Smooth muscle cell (in vitro differentiated cells): ENCODE data around the gene HES5. TPM values are rescaled to one million over a fixed set of nuclear protein-coding genes. Genes with fewer than 3 reads are reported as not detected.
A peak's percentile ranks its signal among the peaks of the same experiment; 100 is the strongest.

ENCODE experiments used
- DNase-seq: peaks from one replicate; lab custom pipeline; 2025; ENCODE audit not compliant: unreplicated experiment; lab: John Stamatoyannopoulos, UW
- H2AFZ ChIP-seq: fragments of 200-600 bp; sonication (generic); 2 replicates; pipeline ENCODE4 v1.6.0; 2016; ENCODE audit warnings: antibody characterized with exemption, low read depth, mild to moderate bottlenecking
- H3F3A ChIP-seq: fragments of 200-600 bp; sonication (generic); 2 replicates; pipeline ENCODE4 v1.6.0; 2017; ENCODE audit warnings: antibody characterized with exemption, low read depth
- H3K27ac ChIP-seq: fragments of 200-600 bp; sonication (generic); 2 replicates; pipeline ENCODE4 v1.5.1; 2016; ENCODE audit warnings: low read depth, mild to moderate bottlenecking
- H3K27me3 ChIP-seq: fragments of 200-600 bp; sonication (generic); 2 replicates; pipeline ENCODE4 v1.6.1; 2016; ENCODE audit warnings: low read depth, mild to moderate bottlenecking
- H3K36me3 ChIP-seq: fragments of 200-600 bp; sonication (generic); 2 replicates; pipeline ENCODE4 v1.5.1; 2016; ENCODE audit warnings: low read depth
- H3K4me1 ChIP-seq: fragments of 200-600 bp; sonication (generic); 2 replicates; pipeline ENCODE4 v1.5.1; 2016; ENCODE audit warnings: low read depth
- H3K4me2 ChIP-seq: fragments of 200-600 bp; sonication (generic); 2 replicates; pipeline ENCODE4 v1.6.0; 2016; ENCODE audit warnings: mild to moderate bottlenecking
- H3K4me3 ChIP-seq: fragments of 200-600 bp; sonication (generic); 2 replicates; pipeline ENCODE4 v1.5.1; 2016; ENCODE audit warnings: mild to moderate bottlenecking
- H3K79me2 ChIP-seq: fragments of 200-600 bp; sonication (generic); 2 replicates; pipeline ENCODE4 v1.6.0; 2016; ENCODE audit warnings: low read depth, mild to moderate bottlenecking
- H3K9ac ChIP-seq: fragments of 200-600 bp; sonication (generic); 2 replicates; pipeline ENCODE4 v1.6.0; 2016; ENCODE audit warnings: low read depth
- H3K9me3 ChIP-seq: fragments of 200-600 bp; sonication (generic); replicated peaks from 2 replicates; pipeline ENCODE4 v1.5.1; 2016; ENCODE audit warnings: low read depth
- H4K20me1 ChIP-seq: fragments of 200-600 bp; sonication (generic); 2 replicates; pipeline ENCODE4 v1.6.0; 2016; ENCODE audit warnings: low read depth
- WGBS: methylation state at CpG from one replicate; pipeline ENCODE4 v1.1.7; 2016; ENCODE audit warnings: low lambda C conversion rate; 5-methylcytosine and 5-hydroxymethylcytosine counted together
- polyA plus RNA-seq: library from polyadenylated mRNA; unstranded; fragments of >200 nt; fragmentation: Nextera tagmentation; extraction: Ambion mirVana; gene quantifications from 2 replicates; pipeline ENCODE4 v1.2.1, GENCODE V29; 2016
- total RNA-seq: library from RNA; depleted of rRNA; stranded (reverse); fragments of >200 nt; gene quantifications from 2 replicates; pipeline ENCODE4 v1.2.3, GENCODE V29; 2014
- TF ChIP-seq, protein P1 (sequence below): fragments of 200-600 bp; sonication (generic); IDR thresholded peaks from 2 replicates; pipeline ENCODE4 v1.5.1; 2017; ENCODE audit warnings: borderline replicate concordance, mild to moderate bottlenecking, antibody characterized with exemption; ENCODE audit not compliant: insufficient read depth, poor library complexity, severe bottlenecking

HES5 gene
- total and polyA plus RNA-seq, 2 experiments from 2014 or later = 1.6 to 1.7 TPM

DNA sequence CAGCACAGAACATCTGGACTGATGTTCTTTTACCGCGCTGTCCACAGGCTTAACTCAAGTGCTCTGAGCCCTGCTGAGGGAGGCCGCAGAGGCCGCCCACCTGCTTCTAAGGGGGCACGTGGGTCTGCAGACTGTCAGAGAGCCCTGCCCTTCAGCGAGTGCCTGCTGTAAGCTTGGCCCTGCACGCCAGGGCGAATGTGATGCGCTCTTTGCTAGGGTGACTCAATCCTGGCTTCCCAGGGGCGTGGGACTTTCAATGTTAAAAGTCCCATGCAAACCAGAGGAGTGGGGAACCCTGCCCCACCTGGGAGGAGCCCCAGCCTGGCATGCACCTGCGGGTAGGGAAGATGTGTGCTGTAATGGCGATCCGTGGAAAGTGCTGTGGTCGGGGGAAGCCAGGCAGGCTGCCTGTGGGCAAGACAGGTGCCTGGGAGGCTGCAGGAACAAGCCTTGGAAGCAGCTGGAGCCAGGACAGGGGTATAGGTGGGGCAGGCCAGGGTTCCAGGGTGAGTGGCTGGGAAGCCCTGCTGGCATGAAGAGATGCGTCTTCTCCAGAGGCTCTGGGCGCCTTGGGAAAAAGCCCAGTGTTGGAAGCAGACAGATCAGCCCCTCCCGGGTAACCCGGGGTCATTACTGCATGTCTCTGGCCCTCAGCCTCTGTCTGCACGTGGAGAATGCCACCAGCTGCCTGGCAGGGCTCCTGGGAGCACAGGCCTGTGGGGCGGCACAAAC, 3.1 kb downstream of the HES5 start:
- H3K4me1 ChIP-seq = peaks cover 22% of the 10 kb centered on the region
- peak overlapping the region; percentile 84 for H3K4me2 ChIP-seq
- peak; percentile 63 for DNase-seq
- H4K20me1 ChIP-seq = peaks cover 40% of the 10 kb centered on the region
- WGBS = 42% methylated on average over 20 of the region's 20 CpGs
- peaks cover 41% of the 10 kb centered on the region for H3K27me3 ChIP-seq
- H3K4me3 ChIP-seq = peak overlapping the region; percentile 99
- TF ChIP-seq, protein P1, sequence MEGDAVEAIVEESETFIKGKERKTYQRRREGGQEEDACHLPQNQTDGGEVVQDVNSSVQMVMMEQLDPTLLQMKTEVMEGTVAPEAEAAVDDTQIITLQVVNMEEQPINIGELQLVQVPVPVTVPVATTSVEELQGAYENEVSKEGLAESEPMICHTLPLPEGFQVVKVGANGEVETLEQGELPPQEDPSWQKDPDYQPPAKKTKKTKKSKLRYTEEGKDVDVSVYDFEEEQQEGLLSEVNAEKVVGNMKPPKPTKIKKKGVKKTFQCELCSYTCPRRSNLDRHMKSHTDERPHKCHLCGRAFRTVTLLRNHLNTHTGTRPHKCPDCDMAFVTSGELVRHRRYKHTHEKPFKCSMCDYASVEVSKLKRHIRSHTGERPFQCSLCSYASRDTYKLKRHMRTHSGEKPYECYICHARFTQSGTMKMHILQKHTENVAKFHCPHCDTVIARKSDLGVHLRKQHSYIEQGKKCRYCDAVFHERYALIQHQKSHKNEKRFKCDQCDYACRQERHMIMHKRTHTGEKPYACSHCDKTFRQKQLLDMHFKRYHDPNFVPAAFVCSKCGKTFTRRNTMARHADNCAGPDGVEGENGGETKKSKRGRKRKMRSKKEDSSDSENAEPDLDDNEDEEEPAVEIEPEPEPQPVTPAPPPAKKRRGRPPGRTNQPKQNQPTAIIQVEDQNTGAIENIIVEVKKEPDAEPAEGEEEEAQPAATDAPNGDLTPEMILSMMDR = no peak
- no peaks in the 10 kb centered on the region for H3K36me3 ChIP-seq
- H3K27ac ChIP-seq = peak overlapping the region; percentile 81
- peaks cover 39% of the 10 kb centered on the region for H3K79me2 ChIP-seq
- no peaks in the 10 kb centered on the region for H3K9me3 ChIP-seq
- no peaks in the 10 kb centered on the region for H3F3A ChIP-seq
- H3K9ac ChIP-seq = peak overlapping the region; percentile 83
- H2AFZ ChIP-seq = no peak overlapping the region

DNA sequence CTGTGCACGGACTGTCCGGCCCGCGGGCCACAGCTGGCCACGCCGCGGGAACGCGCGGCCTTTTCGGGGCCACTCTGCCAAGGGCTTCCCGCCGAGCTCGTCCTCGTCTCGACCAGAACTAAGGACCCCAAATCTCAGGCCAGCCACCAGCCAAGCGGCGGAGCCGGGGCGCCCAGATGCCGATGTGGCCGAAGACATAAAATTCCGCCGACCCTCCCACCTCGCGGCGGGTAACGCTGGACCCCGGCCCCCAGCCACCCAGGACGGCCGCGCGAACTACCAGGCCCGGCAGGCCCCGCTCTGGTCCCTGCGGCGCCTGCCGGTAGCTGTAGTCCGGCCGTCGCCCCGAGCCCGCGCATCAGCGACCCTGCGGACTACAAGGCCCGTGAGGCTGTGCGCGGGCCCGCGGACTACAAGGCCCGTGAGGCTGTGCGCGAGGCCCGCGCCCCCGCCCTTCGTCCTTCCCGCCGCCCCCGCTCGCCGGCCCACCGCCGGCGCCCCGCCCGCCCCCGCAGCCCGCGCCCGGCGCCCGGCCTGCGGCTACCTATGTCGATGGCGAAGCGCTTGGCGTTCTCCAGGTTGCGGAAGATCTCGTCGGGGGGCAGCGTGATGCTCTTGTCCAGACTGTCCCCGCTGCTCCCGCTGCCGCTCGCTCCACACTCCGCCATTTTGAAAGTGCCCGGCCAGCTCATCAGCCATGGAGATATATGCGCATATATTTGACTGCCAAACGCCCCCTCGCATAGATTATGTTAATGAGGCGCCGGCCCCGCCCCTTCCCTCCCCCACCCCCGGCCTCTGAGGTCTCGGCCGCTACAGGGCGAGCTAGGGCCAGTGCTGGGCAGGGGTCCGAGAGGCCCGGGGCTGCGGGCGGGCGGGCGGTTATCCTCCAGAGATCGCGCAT, 3.9 kb downstream of the HES5 start, which contains the start of gene PANK4:
Gene PANK4 (minus strand): TSS at position 677 of the 904 bp plus-strand sequence. CDS start 9 bp downstream, at position 668.
- Histone ChIP-seq H4K20me1 (peaks cover 48% of the 10 kb centered on the region), H3K4me1 (peaks cover 22% of the 10 kb centered on the region), H3K79me2 (peaks cover 42% of the 10 kb centered on the region), H3F3A (no peaks in the 10 kb centered on the region), H3K27me3 (peaks cover 33% of the 10 kb centered on the region), H3K9me3 (no peaks in the 10 kb centered on the region), H3K9ac (peak within 1 kb of the TSS; percentile 91), H3K4me3 (peak within 1 kb of the TSS; percentile 99), H2AFZ (no peak within 1 kb of the TSS), H3K36me3 (no peaks in the 10 kb centered on the region), H3K27ac (peak within 1 kb of the TSS; percentile 81), H3K4me2 (peak within 1 kb of the TSS; percentile 98)
- TF ChIP-seq, protein P1 = no peak
- 2% methylated on average over 45 of the region's 107 CpGs for WGBS
- DNase-seq = peak; percentile 87

DNA sequence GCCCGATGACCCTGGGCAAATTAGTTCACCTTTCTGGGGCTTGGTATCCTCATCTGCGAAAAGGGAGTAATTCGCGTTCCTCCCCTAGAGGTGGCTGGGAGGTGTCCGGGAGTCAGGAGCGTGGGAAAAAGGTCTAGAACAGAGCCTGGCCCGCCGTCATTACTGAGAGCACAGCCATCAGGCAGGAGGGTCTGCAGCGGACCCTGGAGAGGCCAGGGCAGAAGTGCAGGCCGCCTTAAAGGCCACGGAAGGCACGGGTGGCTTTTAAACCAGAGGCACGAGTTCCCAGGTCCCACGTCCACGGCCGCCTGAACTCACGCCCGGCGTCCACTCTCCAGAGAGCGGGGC, 4.5 kb downstream of the HES5 start:
- TF ChIP-seq, protein P1 = no peak
- Histone ChIP-seq H3K4me2 (peak overlapping the region; percentile 98), H3K27me3 (peaks cover 26% of the 10 kb centered on the region), H3K27ac (peak overlapping the region; percentile 45), H3K4me1 (peaks cover 17% of the 10 kb centered on the region), H3F3A (no peaks in the 10 kb centered on the region), H4K20me1 (peaks cover 55% of the 10 kb centered on the region), H3K9me3 (no peaks in the 10 kb centered on the region), H3K9ac (peak overlapping the region; percentile 91), H2AFZ (no peak overlapping the region), H3K4me3 (peak overlapping the region; percentile 99), H3K79me2 (peaks cover 42% of the 10 kb centered on the region), H3K36me3 (no peaks in the 10 kb centered on the region)
- no peak for DNase-seq
- 8% methylated on average over 20 of the region's 20 CpGs for WGBS
